GM10266 (cell line): Measurements from ENCODE around the gene PSMG4.

Source experiments
- DNase-seq: peaks from one replicate; pipeline ENCODE4 v3.0.0; 2012; ENCODE audit errors: extremely low spot score
- TF ChIP-seq, protein P1 (sequence below): IDR thresholded peaks from 2 replicates; pipeline ENCODE4 v1.5.1; 2012; ENCODE audit warnings: mild to moderate bottlenecking, low read depth; ENCODE audit not compliant: control insufficient read depth, insufficient read depth; ENCODE audit errors: missing control alignments

PSMG4 gene

DNA sequence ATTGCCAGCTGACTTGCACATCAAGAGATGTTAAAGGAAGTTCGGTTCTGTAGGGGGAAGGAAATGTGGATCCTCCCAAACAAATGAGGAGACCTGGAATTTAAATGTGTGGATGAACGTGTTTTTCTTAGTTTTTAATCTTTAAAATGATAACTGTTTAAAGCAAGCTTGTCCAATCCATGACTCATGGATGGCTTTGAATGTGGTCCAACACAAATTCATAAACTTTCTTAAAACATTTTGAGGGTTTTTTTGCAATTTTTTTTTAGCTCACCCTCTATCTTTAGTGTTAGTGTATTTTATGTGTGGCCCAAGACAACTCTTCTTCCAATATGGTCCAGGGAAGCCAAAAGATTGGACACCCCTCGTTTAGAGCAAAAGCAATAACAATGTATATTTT is 43.8 kb upstream of the PSMG4 start:
- DNase-seq, result no peak
- TF ChIP-seq, protein P1, sequence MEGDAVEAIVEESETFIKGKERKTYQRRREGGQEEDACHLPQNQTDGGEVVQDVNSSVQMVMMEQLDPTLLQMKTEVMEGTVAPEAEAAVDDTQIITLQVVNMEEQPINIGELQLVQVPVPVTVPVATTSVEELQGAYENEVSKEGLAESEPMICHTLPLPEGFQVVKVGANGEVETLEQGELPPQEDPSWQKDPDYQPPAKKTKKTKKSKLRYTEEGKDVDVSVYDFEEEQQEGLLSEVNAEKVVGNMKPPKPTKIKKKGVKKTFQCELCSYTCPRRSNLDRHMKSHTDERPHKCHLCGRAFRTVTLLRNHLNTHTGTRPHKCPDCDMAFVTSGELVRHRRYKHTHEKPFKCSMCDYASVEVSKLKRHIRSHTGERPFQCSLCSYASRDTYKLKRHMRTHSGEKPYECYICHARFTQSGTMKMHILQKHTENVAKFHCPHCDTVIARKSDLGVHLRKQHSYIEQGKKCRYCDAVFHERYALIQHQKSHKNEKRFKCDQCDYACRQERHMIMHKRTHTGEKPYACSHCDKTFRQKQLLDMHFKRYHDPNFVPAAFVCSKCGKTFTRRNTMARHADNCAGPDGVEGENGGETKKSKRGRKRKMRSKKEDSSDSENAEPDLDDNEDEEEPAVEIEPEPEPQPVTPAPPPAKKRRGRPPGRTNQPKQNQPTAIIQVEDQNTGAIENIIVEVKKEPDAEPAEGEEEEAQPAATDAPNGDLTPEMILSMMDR, result no peak

DNA sequence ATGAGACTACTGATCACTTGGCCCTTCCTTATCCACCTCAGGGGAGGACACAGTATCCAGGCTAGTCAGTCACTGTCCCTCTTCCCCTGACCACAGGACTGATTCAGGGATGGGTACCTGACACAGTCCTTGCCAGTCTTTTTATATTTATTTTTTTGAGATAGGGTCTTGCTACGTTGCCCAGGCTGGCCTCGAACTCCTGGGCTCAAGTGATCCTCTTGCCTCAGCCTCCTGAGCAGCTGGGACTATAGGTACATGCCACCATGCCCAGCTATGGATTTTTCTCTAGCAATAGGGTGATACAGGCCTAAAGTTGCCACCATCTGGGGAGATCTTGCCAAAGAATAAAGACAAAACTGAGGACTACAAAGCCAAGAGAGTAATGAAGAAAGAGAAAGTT is 41.5 kb upstream of the PSMG4 start:
- TF ChIP-seq, protein P1, result no peak

DNA sequence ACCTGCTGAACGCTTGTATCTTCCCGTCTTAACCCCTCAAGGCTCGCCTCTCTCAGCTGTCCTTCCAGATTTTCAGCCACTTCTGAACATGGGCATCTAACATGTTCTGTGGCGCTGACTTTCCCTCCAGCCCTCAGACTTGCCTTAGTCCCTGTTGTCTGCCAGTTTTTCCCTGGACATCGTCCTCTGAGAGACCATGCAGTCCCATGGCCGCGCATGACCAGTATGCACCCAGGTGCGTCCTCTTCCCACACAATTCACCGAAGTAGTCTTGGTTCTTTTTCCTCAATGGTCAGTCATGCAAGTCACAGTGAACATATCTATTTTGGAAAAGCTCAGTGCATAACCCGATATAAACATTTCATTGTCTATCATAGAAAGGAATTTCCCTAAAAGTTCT is 40.5 kb upstream of the PSMG4 start:
- no peak for DNase-seq
- TF ChIP-seq, protein P1, result no peak

More for the DNA sequence above, 41.5 kb upstream of the PSMG4 start:
- DNase-seq, result no peak

DNA sequence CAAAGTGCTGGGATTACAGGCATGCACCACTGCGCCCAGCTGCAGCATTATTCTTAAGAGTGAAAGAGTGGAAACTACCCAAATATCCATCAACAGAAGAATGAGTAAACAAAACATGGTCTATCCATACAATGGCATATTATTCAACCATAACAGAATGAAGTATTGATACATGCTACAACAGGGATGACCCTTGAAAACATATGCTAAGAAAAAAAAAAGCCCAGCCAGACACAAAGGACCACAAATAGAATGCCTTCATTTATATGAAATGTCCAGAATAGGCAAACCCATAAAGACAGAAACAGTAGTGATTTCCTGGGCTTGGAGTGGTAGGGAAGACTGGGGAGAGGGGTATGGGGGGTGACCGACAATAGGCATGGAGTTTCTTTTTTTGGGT is 38.4 kb upstream of the PSMG4 start:
- TF ChIP-seq, protein P1, result no peak
- DNase-seq, result no peak

DNA sequence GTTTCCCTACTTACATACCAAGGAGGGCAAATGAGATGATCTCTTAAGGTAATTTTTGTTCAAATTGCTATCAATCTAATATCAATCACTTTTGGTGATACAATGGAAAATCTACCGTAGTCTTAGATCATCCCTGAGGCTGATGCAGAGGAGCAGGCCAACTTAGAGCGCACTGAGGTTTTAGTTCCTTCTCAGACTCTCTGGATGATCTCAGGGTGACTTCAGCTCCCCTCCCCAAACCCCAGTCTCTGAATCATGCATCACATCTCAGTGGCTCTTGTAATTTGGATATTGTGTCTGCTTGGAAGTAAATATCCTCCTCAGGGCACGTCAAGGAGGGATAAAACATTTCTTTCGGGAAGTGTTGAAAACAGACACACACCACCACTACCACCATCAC is 37.2 kb upstream of the PSMG4 start:
- TF ChIP-seq, protein P1, result no peak
- DNase-seq, result no peak

DNA sequence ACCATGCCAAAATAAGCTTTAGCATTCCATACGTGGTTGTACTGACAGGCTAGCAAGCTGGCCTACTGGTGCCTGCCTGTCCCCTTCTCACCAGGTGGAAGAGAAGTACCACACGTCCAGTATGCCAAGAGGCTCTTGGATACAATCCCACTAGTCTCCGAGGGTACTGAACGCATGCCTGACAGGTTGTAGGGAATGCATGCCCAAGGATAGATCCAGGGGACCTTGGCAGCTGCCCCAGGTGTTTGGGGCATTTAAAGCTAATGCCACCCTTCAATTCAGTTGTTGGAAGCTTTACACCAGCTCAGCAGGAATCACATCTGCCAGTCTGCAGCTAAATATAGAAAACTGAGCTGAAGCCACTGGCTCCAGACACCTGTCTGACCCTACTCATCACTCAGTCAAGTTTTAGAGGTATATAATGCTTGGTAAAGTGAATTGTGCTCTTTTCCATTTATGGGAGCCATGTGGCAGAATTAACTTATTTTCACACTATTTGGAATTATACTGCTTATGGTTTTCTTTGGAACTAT is 36.2 kb upstream of the PSMG4 start:
- DNase-seq, result no peak
- TF ChIP-seq, protein P1, result no peak

DNA sequence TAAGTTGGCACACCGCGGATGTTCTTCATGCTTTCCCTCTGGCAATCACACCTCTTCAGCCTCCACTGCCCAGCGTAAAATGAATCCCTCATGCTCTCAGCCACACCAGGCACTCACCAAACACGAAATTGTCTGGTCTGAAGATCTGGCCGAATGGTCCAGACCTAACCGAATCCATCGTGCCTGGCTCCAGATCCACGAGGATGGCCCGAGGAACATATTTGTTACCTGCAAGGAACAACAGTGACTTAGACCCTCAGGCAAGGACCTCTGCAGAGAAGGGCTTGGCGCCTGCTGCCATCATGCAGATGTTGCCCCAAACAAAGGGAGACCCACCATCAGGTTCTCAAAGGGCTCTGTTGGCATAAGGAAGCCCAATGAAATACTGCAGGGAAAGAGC is 32.7 kb upstream of the PSMG4 start:
- no peak for DNase-seq
- TF ChIP-seq, protein P1, result no peak
